ENCODE data around the gene ERICH4.

DNA sequence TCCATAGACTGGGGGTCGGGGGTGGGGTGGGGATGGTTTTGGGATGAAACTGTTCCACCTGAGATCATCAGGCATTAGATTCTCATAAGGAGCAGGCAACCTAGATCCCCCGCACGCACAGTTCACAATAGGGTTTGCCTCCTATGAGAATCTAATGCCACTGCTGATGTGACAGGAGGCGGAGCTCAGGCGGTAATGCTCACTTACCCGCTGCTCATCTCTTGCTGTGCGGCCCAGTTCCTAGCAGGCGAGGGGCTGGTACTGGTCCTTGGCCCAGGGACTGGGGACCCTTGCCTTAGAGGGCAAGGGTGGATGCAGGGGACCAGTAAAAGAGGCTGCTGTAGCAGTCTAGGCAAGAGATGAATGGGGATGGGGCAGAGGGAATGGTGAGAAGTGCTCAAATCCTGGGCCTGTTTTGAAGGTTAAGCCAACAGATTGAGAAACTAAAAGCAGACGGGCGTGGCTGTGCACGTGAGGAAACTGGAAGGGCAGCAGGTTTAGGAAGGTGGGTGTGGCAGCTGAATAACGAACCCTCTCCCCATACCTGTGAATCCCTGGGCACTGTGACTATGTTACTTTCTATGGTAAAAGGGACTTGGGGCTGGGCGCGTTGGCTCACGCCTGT, 1.5 kb upstream of the ERICH4 start:
- TF ChIP-seq, protein P1, sequence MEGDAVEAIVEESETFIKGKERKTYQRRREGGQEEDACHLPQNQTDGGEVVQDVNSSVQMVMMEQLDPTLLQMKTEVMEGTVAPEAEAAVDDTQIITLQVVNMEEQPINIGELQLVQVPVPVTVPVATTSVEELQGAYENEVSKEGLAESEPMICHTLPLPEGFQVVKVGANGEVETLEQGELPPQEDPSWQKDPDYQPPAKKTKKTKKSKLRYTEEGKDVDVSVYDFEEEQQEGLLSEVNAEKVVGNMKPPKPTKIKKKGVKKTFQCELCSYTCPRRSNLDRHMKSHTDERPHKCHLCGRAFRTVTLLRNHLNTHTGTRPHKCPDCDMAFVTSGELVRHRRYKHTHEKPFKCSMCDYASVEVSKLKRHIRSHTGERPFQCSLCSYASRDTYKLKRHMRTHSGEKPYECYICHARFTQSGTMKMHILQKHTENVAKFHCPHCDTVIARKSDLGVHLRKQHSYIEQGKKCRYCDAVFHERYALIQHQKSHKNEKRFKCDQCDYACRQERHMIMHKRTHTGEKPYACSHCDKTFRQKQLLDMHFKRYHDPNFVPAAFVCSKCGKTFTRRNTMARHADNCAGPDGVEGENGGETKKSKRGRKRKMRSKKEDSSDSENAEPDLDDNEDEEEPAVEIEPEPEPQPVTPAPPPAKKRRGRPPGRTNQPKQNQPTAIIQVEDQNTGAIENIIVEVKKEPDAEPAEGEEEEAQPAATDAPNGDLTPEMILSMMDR (conservative IDR thresholded peaks at IDR 0.05), result no peak
- no peak for TF ChIP-seq EZH2 (IDR thresholded peaks at IDR 0.05; ENCODE audit: low read depth)
